Stimulated activated CD4-positive, alpha-beta T cell treated with anti-CD3 and anti-CD28 coated beads, Interleukin-4, amount 100 ng/mL, for 4 hours (primary cell): ENCODE data around the gene EPS15.

Experiments used
- DNase-seq, 2 experiments: peaks; one replicate each; pipeline ENCODE4 v3.0.0-alpha.2; 2020

The EPS15 gene

DNA sequence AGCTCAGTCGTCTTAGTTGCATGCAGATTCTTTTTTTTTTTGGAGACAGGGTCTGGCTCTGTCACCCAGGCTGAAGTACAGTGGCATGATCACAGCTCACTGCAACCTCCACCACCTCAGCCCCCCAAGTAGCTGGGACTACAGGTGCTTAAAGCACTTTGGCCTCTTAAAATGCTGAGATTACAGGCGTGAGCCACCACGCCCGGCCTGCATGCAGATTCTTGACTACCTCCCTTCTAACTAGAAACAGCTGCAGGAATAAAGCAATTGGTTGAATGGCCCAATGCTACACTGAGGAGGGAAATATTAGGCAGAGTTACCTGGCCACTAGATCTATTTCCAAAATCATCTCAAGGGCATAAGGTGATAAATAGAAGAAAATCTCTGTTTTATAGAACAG lies 159.2 kb downstream of the EPS15 start:
- DNase-seq = no peak

DNA sequence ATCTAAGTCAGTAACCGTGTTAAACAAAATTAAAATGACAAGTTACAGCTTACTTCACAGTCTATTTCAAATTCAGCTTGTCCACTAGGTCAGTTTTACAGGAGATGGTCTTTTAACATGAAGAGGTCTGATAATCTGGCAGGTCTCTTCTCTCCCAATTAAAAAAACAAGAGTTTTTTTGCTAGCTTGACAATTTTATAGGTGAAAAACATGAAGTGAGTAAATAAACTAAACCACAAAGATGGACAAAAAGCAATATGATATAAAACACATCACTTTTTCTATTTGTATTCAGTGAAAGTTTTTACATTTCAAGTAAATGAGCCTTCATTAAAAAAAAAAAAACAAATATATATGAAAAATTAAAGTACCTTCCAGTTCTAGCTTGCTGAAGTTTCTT lies 163.7 kb downstream of the EPS15 start:
- no peak for DNase-seq

DNA sequence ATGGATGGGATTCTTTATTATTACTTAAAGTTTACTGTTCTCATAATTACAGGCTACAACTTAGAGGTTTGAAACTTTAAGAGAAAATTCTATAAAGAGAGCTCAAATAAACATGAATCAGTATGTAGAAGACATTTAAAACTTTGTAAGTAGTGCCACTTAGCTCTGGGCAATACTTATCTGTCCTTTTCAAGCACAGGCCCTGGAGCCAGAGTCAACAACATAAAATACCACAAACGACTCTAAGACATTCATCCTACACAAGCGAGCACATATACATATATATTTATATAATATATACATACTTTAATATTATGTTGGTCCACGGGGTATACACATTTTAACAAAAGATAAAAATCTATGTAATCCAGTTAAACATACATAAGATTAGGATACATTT lies 164.7 kb downstream of the EPS15 start:
- no peak for DNase-seq

DNA sequence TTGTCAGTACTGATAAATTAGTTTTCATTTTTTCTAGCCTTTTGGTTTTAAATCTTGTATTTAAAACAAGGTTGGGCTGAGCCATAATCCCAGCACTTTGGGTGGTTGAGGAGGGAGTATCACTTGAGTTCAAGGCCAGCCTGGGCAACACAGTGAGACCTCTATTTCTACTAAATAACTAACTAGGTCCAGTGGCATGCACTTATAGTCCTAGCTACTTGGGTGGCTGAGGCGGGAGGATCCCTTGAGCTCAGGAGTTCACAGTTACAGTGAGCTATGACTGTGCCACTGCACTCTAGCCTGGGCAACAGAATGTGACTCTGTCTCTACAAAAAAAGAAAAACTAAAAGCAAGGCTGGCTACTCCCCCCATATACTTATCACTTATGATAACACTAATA lies 167.2 kb downstream of the EPS15 start:
- DNase-seq = no peak

DNA sequence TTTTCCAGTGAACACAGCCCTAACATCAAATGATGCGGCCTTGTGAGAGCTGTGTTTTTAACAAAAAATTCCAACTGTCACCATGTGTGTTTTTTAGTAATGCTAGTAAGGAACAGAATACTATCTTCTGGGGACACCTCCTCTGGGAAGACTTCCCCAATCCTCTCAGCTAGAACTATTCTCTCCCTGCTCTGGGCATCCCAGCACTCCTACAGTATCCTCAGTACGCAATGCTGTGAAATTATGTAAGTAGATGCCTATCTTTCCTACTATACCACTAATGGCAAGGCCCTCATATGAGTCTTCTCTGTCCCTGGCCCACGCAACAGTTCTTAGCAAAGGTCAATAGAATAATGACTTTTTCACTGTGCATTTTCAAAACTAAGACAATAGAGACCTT lies 169.2 kb downstream of the EPS15 start:
- DNase-seq = no peak

DNA sequence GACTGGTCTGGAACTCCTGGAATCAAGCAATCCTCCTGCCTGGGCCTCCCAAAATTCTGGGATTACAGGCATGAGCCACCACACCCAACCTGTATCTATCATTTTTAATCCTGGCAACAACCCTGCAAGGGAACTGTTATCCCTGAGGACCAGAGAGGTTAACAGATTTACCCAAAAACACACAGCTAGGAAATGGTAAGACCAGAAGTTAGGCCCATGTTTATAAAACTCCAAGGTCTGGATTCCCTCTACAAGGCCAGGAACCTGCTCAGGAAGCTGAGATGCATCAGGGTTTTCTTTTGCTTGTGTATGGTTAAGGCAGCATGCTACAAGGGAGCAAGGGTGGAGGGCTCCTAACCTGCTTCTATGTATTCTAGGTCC lies 170.9 kb downstream of the EPS15 start:
- DNase-seq = no peak

DNA sequence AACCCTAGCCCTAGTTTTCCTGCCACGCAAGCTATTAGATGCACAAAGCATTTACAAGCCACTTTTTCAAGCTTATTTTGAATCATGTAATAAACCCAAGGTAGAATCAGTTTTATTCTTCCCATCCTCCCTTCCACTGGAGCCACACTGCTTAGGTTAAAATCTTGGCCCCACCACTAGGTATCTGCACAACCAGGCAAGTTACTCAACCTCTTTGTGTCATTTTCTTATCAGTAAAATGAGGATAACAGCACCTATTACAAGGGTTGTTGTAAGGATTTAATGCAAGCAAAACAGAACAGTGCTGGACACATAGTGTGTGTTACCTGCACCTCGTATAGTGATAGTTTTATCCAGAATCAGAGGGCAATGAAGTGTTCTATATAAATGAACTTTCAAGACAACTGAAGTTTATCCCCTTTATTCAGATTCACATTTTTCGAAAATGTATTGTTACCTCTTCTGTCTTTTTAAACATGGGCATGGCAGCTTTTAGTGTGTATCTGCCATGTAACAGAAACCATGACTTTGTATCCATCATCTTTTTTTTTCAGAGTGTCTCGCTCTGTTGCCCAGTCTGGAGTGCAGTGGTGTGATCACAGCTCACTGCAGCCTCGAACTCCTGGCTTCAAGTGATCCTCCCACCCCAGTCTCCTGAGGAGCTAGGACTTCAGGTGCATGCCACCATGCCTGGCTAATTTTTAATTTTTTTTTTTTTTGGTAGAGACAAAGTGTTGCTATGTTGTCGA lies 171.5 kb downstream of the EPS15 start:
- no peak for DNase-seq

- DNase-seq = no peak
These were observed 172.8 kb downstream of the EPS15 start for GRCh38 chr1:51346086-51346942.

- no peak for DNase-seq
These were observed 173.8 kb downstream of the EPS15 start for GRCh38 chr1:51345300-51345687.

GRCh38 chr1:51344602-51345299 lies 174.3 kb downstream of the EPS15 start:
- no peak for DNase-seq

- DNase-seq = no peak
These were observed 174.8 kb downstream of the EPS15 start for GRCh38 chr1:51344276-51344601.

- no peak for DNase-seq
These were observed 175.4 kb downstream of the EPS15 start for GRCh38 chr1:51343624-51344023.

DNA sequence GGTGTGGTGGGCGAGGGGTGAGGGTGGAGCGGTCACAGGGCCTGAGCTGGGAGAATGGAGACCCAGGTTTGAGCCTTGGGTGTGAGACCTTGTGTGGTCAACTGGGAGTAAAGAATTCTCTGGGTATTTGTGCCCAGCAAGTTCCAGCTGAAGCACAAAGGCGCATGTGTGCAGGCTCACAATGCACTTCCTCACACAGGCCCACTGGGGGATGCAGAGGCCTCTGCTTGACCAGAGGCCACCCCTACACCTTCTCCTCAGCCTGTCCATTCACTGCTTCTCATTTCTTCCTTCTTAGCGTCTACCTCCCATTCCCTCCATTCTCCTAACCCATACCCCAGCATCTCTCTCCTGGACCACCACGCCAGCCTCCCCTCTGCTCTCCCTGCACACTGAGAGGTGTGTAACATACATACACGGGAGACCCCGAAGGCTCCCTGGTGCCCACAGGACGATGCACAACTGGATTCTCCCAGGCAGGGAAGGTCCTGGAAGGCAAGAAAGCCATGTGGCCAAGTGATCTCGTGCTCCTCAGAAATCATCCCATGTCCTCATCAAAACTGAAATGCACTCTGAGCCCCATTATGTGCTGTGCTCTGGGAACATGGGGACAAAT lies 176.4 kb downstream of the EPS15 start:
- DNase-seq = no peak

GRCh38 chr1:51341876-51342496 lies 177.1 kb downstream of the EPS15 start:
- no peak for DNase-seq

DNA sequence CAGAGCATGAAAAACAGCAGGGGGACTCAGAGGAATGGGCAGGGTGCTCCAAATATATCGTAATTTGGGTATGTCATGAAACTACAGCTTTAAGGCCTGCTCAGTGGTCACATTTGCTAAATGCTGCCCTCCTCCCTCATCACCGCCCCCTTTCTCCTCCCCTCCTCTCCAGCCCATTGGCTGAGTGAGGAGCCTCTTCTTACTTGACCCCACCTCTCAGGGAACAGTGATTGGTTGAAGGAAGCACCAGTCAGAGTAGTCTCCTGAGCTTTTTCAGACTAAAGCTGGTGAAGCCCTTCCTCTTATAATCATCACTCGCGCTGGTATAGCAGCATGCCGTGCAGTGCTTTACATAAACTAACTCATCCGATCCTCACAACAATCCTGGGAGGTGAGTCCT lies 178.7 kb downstream of the EPS15 start:
- DNase-seq = no peak

DNA sequence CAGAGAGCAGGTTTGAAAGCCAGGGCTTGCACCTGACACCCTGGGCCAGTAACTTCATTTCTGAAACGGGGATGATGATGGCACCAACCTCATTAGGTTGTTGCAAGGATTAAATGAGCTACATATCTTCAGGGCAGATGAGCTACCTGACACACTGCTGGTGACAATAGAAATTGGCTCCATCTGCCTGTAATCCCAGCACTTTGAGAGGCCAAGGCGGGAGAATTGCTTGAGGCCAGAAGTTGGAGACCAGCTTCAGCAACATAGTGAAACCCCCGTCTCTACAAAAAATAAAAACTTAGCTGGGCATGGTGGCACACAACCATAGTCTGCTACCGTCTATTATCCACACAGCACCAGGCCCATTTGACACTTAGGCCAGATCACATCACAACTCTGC lies 182.4 kb downstream of the EPS15 start:
- DNase-seq = no peak

- no peak for DNase-seq
These were observed 183.1 kb downstream of the EPS15 start for GRCh38 chr1:51336004-51336403.

- DNase-seq = no peak
These were observed 187.6 kb downstream of the EPS15 start for GRCh38 chr1:51331206-51332100.

- no peak for DNase-seq
These were observed 188.5 kb downstream of the EPS15 start, which contains the start of gene TTC39A for GRCh38 chr1:51330331-51331201. Gene TTC39A, minus strand, starts transcription at chr1:51330562. Its CDS starts 85 bp downstream, at chr1:51330477.

DNA sequence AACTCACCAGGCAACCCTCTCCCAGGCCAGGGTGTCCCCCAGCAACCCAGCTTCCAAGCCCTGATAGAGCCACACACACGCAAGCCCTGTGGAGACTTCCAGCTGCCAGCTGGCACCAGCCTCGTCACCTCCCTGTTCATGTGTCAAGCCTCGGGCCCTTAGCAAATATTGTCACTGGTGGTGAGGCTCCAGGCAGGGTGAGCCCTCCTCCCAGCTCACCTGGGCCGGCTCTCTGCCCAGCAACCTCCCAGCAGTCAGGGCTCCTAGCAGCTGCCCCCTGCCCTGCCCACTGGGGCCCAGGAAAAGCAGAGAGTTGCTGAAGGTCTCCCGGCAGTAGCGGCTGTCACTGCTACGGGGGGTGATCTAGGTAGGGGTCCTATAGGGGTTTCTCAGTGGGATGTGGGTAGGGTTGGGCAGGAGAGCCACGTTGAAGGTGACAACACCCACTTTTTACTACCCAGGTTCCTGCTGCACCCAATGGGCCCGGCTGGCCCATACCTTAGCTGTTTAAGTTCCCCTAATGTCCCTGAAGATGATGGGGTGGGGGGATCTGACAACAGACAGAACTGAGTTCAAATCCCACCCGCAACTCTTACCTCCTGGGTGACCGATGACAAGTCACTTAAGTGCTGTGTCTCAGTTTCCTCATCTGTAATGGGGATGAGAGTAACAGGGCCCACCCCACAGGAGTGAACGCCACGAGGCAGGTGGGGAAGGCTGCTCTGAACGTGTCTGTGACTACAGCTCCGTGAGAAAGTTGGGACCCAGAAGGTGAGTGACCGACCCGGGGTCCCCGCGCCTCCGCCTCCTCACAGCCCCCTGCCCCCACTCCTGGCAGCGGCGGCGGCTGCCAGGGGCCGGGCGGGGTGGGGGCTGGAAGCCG lies 189.4 kb downstream of the EPS15 start:
- no peak for DNase-seq
